DOHH2 (cell line): ENCODE data around the gene DCAF6.

ENCODE experiments used
- H3F3A ChIP-seq: fragments of 200-600 bp; sonication (generic), shearing (Covaris generic); 2 replicates; pipeline ENCODE4 v1.6.0; 2016; ENCODE audit warnings: antibody characterized with exemption, mild to moderate bottlenecking; ENCODE audit not compliant: control insufficient read depth, insufficient read depth
- H3K27ac ChIP-seq: fragments of 200-600 bp; sonication (generic); 2 replicates; pipeline ENCODE4 v1.5.1; 2014; ENCODE audit warnings: low read depth, mild to moderate bottlenecking, low read length, moderate library complexity
- H3K27me3 ChIP-seq: fragments of 200-600 bp; sonication (generic); 2 replicates; pipeline ENCODE4 v1.6.1; 2014; ENCODE audit warnings: mild to moderate bottlenecking, low read length, mixed read lengths; ENCODE audit not compliant: control insufficient read depth
- H3K36me3 ChIP-seq: fragments of 200-600 bp; sonication (generic); 2 replicates; pipeline ENCODE4 v1.6.1; 2014; ENCODE audit warnings: mild to moderate bottlenecking, low read length, moderate library complexity, mixed read lengths; ENCODE audit not compliant: control insufficient read depth
- H3K4me1 ChIP-seq: fragments of 200-600 bp; sonication (generic); 2 replicates; pipeline ENCODE4 v1.6.1; 2014; ENCODE audit warnings: mild to moderate bottlenecking, low read length, mixed read lengths; ENCODE audit not compliant: control insufficient read depth
- H3K4me2 ChIP-seq: fragments of 200-600 bp; sonication (generic); 2 replicates; pipeline ENCODE4 v1.6.0; 2014; ENCODE audit warnings: mild to moderate bottlenecking, low read length, moderate library complexity
- H3K4me3 ChIP-seq: fragments of 200-600 bp; sonication (generic); 2 replicates; pipeline ENCODE4 v1.5.1; 2014; ENCODE audit warnings: mild to moderate bottlenecking, low read length, mixed read lengths
- H3K79me2 ChIP-seq: fragments of 200-600 bp; sonication (generic); 2 replicates; pipeline ENCODE4 v1.6.1; 2014; ENCODE audit warnings: mild to moderate bottlenecking, low read length, mixed read lengths; ENCODE audit not compliant: control insufficient read depth
- H3K9me2 ChIP-seq: fragments of 200-600 bp; sonication (generic); replicated peaks from 2 replicates; pipeline ENCODE4 v1.6.1; 2014; ENCODE audit warnings: mild to moderate bottlenecking, low read length, mixed read lengths; ENCODE audit not compliant: control insufficient read depth
- H3K9me3 ChIP-seq: fragments of 200-600 bp; sonication (generic); 2 replicates; pipeline ENCODE4 v1.6.1; 2014; ENCODE audit warnings: antibody characterized with exemption, low read length, mixed read lengths; ENCODE audit not compliant: control insufficient read depth, insufficient read depth
- H4K20me1 ChIP-seq: fragments of 200-600 bp; sonication (generic); 2 replicates; pipeline ENCODE4 v1.6.0; 2014; ENCODE audit warnings: low read depth, mild to moderate bottlenecking, antibody characterized with exemption, low read length, moderate library complexity; ENCODE audit not compliant: control insufficient read depth, insufficient read depth
- EZH2phosphoT487 ChIP-seq: fragments of 200-600 bp; sonication (generic); IDR thresholded peaks from 2 replicates; pipeline ENCODE4 v1.6.1; 2017; ENCODE audit warnings: borderline replicate concordance, mild to moderate bottlenecking, antibody characterized with exemption, low read length, moderate library complexity, mixed read lengths
- TF ChIP-seq, protein P1 (sequence below): fragments of 200-600 bp; sonication (generic); IDR thresholded peaks from one replicate; pipeline ENCODE4 v1.5.1; 2014; ENCODE audit warnings: antibody characterized with exemption, mild to moderate bottlenecking, low read depth, low read length; ENCODE audit not compliant: poor library complexity, severe bottlenecking

DCAF6 gene

DNA sequence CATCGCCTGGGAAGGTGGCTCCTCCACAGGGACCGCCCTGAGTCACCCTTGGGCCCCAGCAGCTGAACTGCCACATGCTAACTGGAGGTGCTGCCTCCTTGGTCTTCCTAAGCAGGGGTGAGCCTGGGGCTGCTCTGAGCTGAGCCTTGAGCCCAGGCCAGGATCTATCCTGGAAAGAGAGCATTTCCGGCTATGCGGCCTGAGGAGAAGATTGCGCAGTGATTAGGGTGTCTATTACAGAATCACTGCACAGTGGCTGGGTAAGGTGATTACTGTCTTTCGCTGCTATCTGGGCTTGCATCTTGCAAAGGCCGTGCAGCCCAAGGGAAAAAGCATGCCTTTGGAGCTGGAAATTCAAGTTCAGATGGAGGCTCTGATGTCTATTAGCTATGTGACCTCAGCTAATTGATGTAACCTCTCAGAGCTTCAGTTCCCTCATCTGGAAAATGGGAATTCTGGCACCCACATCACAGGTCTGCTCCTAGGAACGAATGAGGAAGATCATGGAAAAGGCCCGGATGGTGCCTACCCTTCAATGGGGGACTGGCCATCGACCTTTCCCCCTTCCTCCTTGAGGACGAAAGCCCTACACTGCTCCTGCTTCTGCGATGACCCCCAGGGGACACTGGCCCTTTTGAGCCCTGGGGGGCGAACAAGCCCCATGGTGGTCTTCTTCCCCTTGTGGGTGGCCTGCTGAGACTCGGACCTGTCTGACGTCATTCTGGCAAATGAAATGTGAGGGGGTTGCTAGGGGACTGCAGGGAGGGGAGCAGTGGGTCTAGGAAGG, 162.2 kb downstream of the DCAF6 start:
- no peaks in the 10 kb centered on the region for H3K27me3 ChIP-seq

DNA sequence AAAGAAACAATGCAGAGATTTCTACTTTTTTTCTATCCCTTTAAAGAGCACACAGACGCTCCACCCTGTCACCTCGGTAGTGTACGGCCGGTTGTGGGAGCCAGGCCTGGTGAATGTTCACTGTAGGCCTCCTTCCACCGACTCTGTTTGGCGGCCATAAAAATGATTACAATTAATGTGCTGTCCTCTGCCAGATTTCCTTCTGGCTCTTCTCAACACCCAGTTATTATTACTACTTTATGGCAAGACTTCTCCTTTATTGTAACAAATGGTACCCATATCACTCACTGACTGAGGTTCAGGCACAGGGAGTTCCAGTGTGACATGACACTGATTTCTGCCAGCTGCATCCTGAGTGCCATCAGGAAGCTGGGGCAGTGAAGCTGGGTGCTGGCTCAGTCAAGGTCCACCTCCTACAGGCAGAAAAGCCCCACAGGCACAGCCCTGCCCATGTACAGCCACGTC, 162.9 kb downstream of the DCAF6 start:
- Histone ChIP-seq H3K27me3 (no peaks in the 10 kb centered on the region), H3K27ac (no peak overlapping the region), H3K4me3 (no peak overlapping the region), H3K4me2 (no peak overlapping the region), H3K9me2 (no peaks in the 10 kb centered on the region), H3K36me3 (no peaks in the 10 kb centered on the region), H3K4me1 (no peaks in the 10 kb centered on the region), H3K9me3 (no peaks in the 10 kb centered on the region), H3F3A (no peaks in the 10 kb centered on the region), H3K79me2 (no peaks in the 10 kb centered on the region), H4K20me1 (no peaks in the 10 kb centered on the region)
- no peak for TF ChIP-seq EZH2phosphoT487
- TF ChIP-seq, protein P1, sequence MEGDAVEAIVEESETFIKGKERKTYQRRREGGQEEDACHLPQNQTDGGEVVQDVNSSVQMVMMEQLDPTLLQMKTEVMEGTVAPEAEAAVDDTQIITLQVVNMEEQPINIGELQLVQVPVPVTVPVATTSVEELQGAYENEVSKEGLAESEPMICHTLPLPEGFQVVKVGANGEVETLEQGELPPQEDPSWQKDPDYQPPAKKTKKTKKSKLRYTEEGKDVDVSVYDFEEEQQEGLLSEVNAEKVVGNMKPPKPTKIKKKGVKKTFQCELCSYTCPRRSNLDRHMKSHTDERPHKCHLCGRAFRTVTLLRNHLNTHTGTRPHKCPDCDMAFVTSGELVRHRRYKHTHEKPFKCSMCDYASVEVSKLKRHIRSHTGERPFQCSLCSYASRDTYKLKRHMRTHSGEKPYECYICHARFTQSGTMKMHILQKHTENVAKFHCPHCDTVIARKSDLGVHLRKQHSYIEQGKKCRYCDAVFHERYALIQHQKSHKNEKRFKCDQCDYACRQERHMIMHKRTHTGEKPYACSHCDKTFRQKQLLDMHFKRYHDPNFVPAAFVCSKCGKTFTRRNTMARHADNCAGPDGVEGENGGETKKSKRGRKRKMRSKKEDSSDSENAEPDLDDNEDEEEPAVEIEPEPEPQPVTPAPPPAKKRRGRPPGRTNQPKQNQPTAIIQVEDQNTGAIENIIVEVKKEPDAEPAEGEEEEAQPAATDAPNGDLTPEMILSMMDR = no peak

More for the DNA sequence above, 162.2 kb downstream of the DCAF6 start:
- no peaks in the 10 kb centered on the region for H3F3A ChIP-seq
- no peaks in the 10 kb centered on the region for H4K20me1 ChIP-seq
- H3K9me3 ChIP-seq = no peaks in the 10 kb centered on the region
- H3K4me1 ChIP-seq = no peaks in the 10 kb centered on the region
- no peaks in the 10 kb centered on the region for H3K79me2 ChIP-seq
- TF ChIP-seq, protein P1 = no peak
- TF ChIP-seq EZH2phosphoT487 = no peak
- H3K36me3 ChIP-seq = no peaks in the 10 kb centered on the region
- no peak overlapping the region for H3K4me2 ChIP-seq
- no peak overlapping the region for H3K4me3 ChIP-seq
- no peaks in the 10 kb centered on the region for H3K9me2 ChIP-seq
- H3K27ac ChIP-seq = no peak overlapping the region

DNA sequence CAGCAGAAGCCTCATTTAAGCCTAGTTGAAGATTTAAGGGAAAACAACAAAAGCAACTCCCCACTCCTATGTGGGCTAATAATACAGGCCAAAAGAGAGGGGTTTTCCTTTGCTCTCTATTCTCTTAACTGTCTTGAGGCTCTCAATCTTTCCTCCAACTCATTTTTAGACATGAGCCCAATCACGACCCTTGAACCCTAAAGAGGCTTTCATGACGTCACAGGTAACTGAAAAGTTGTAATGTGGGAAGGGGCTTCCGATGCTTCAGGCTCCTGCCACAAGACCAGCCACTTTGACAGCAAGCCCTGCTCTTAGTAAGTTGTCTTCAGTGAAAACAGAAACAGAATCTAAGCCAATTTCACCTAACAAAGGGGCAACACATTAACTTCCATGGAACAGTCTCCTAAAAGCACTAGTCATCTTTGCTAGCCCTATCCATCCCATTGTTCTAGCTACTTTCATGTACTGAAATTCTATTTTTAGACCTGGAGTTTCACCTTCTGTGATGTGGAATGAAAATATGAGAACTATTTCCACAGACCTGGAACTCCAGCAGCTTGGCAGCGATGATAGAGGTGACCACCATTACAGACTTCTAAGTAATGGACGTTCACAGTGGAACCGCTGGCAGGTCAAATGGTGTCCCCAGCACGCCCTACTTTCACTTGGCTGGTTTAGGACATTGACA, 164.0 kb downstream of the DCAF6 start:
- no peaks in the 10 kb centered on the region for H3K4me1 ChIP-seq
- H3K36me3 ChIP-seq = no peaks in the 10 kb centered on the region
- H3K9me3 ChIP-seq = no peaks in the 10 kb centered on the region
- H3K27me3 ChIP-seq = no peaks in the 10 kb centered on the region
- no peaks in the 10 kb centered on the region for H4K20me1 ChIP-seq
- H3K79me2 ChIP-seq = no peaks in the 10 kb centered on the region
- no peak overlapping the region for H3K4me3 ChIP-seq
- H3F3A ChIP-seq = no peaks in the 10 kb centered on the region
- H3K9me2 ChIP-seq = no peaks in the 10 kb centered on the region
- no peak overlapping the region for H3K27ac ChIP-seq
- no peak overlapping the region for H3K4me2 ChIP-seq
- TF ChIP-seq EZH2phosphoT487 = no peak
- TF ChIP-seq, protein P1 = no peak
